Measurements from ENCODE around the gene LOXHD1. TPM values are rescaled to one million over a fixed set of nuclear protein-coding genes. Genes with fewer than 3 reads are reported as not detected.

LOXHD1 gene
- total RNA-seq, 2 experiments from 2014 or later = 0.05 TPM; not detected in 1

GRCh38 chr18:46636040-46636630 is 20.9 kb downstream of the LOXHD1 start:
- peaks cover 2% of the 10 kb centered on the region for H3K4me1 Mint-ChIP-seq (ENCODE audit: low read depth)
- H3K36me3 Mint-ChIP-seq (ENCODE audit: low read depth) = no peaks in the 10 kb centered on the region
- no peak overlapping the region for H3K4me3 Mint-ChIP-seq
- no peaks in the 10 kb centered on the region for H3K27me3 Mint-ChIP-seq (ENCODE audit: low read depth)
- CTCF ChIA-PET = no interaction called here
- DNase-seq = no peak
- intact Hi-C loops (cut with micrococcal nuclease) = no loop called here
- no peak overlapping the region for H3K27ac Mint-ChIP-seq
- H3K9me3 Mint-ChIP-seq = peaks cover 2% of the 10 kb centered on the region

DNA sequence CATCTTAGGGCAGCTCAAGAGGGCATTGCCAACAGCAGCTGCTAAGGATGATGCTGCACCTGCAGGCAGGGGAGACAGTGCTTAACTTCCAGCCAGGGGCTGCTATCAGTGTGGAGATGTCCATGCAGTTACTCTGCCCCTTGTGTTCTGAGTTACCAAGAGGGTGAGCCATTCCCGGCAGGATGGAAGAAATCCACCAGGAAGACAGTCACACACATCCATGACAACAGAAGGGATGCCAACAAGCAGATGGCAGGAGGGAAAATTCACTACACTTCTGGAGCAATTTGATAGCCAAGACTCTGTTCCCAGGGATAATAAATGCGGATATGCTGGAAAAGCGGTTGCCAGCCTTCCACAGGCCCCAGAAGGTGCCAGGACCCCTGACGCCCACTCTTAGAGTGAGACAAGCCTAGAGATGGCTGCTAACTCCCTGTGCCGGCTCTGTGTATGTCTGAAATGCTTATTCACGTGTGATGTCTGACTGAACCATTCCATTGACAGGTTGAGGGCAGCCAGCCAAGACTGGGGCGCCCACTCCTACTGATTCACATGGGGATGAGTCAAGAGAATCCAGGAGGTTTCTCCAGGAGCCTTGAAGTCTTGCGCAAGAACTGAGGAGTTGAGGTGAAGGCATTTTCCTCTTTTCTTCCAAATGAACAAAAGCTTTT is 24.5 kb downstream of the LOXHD1 start:
- intact Hi-C loops (cut with micrococcal nuclease) = no loop called here

DNA sequence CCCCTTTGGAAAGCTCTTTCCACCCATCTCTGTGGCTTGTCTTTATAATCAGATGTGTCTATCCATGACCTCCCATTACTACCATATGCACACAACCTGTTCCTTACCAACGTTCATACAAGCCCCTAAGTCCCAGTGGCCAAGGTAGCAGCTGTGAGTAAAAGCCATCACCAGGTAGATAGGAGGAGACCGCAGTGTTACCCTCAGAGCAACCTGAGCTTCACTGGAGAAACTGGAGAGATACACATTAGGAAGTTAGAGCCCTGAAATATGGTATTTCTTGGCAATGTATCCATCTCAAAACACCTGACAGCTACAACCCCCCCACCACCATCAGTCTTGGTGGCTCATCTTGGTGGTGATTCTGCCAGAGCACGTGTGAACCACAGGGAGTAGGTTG is 26.0 kb downstream of the LOXHD1 start:
- intact Hi-C loops (cut with micrococcal nuclease) = no loop called here
- no peak overlapping the region for H3K4me3 Mint-ChIP-seq
- H3K9me3 Mint-ChIP-seq = peaks cover 2% of the 10 kb centered on the region
- no peak for DNase-seq
- no peaks in the 10 kb centered on the region for H3K27me3 Mint-ChIP-seq (ENCODE audit: low read depth)
- H3K4me1 Mint-ChIP-seq (ENCODE audit: low read depth) = peaks cover under 1% of the 10 kb centered on the region
- H3K27ac Mint-ChIP-seq = no peak overlapping the region
- H3K36me3 Mint-ChIP-seq (ENCODE audit: low read depth) = no peaks in the 10 kb centered on the region
- CTCF ChIA-PET = interaction anchor here (0.6 to 1.6 kb wide), 3 partner anchors 27 to 458 kb away, joined by 3 to 5 read pairs (median 5); a partner anchor contains a TSS

More for the DNA sequence above, 24.5 kb downstream of the LOXHD1 start:
- Mint-ChIP-seq H3K36me3 (ENCODE audit: low read depth) (no peaks in the 10 kb centered on the region), H3K4me3 (no peak overlapping the region), H3K9me3 (peaks cover 2% of the 10 kb centered on the region), H3K27ac (no peak overlapping the region), H3K4me1 (ENCODE audit: low read depth) (peaks cover 2% of the 10 kb centered on the region), H3K27me3 (ENCODE audit: low read depth) (no peaks in the 10 kb centered on the region)
- DNase-seq = no peak
- CTCF ChIA-PET = interaction anchor here (1.3 kb wide), 1 partner anchor 10 kb away, joined by 6 read pairs; no protein-coding TSS in a partner anchor

DNA sequence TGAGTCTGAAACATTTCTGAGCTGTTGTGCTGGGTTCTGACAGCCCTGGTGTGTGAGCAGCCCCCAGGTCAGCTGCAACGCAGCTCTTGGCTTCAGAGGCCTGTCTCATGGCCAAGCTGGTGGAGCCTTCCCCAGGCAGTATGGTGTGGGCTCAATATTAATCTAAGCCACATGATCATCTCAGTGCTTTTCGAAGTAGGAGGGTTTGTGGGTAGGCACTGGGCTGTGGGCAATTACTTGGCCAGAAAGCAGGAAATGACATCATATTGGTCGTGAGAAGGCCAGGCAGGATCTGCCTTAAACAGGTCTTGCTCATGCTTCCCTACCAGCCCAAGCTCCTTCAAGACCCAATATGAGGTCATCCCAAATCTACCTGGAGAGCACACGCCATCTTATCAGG is 26.9 kb downstream of the LOXHD1 start:
- peaks cover 2% of the 10 kb centered on the region for H3K9me3 Mint-ChIP-seq
- intact Hi-C loops (cut with micrococcal nuclease) = no loop called here
- no peaks in the 10 kb centered on the region for H3K4me1 Mint-ChIP-seq (ENCODE audit: low read depth)
- H3K4me3 Mint-ChIP-seq = no peak overlapping the region
- H3K27ac Mint-ChIP-seq = no peak overlapping the region
- CTCF ChIA-PET = interaction anchor here (1.6 kb wide), 2 partner anchors 28 to 457 kb away, joined by 5 read pairs; a partner anchor contains a TSS
- H3K27me3 Mint-ChIP-seq (ENCODE audit: low read depth) = no peaks in the 10 kb centered on the region
- no peak for DNase-seq
- no peaks in the 10 kb centered on the region for H3K36me3 Mint-ChIP-seq (ENCODE audit: low read depth)

GRCh38 chr18:46629361-46629760 is 27.7 kb downstream of the LOXHD1 start:
- intact Hi-C loops (cut with micrococcal nuclease) = no loop called here
- CTCF ChIA-PET = no interaction called here
- Mint-ChIP-seq H3K9me3 (peaks cover 2% of the 10 kb centered on the region), H3K4me1 (ENCODE audit: low read depth) (peaks cover 4% of the 10 kb centered on the region), H3K4me3 (no peak overlapping the region), H3K27me3 (ENCODE audit: low read depth) (no peaks in the 10 kb centered on the region), H3K36me3 (ENCODE audit: low read depth) (no peaks in the 10 kb centered on the region), H3K27ac (no peak overlapping the region)
- DNase-seq = no peak

DNA sequence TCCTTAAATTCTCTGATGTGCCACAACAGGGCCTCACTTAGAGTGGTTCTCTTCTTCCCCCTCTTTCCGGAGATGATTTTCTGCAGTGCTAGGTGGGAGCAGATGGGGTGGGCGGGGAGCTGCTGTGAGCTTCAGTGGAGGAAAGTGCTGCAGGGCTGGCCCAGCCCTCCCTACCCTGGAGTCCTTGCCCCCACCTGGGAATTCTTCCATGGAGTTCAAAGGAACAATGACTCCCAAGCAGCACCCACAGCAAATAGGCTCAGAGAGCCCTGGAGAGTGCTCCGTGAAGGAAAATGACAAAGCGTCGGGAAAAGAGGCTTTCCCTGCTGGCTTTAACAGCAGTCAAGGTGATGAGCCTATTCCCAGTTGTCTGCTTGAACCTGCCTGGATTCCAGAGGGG is 28.8 kb downstream of the LOXHD1 start:
- Mint-ChIP-seq H3K4me3 (no peak overlapping the region), H3K36me3 (ENCODE audit: low read depth) (no peaks in the 10 kb centered on the region), H3K27me3 (ENCODE audit: low read depth) (no peaks in the 10 kb centered on the region), H3K4me1 (ENCODE audit: low read depth) (peaks cover 13% of the 10 kb centered on the region), H3K27ac (no peak overlapping the region), H3K9me3 (peaks cover 2% of the 10 kb centered on the region)
- CTCF ChIA-PET = interaction anchor here (0.6 to 0.9 kb wide), 2 partner anchors 9 to 219 kb away, joined by 3 to 4 read pairs; no protein-coding TSS in a partner anchor
- DNase-seq = no peak
- intact Hi-C loops (cut with micrococcal nuclease) = no loop called here

DNA sequence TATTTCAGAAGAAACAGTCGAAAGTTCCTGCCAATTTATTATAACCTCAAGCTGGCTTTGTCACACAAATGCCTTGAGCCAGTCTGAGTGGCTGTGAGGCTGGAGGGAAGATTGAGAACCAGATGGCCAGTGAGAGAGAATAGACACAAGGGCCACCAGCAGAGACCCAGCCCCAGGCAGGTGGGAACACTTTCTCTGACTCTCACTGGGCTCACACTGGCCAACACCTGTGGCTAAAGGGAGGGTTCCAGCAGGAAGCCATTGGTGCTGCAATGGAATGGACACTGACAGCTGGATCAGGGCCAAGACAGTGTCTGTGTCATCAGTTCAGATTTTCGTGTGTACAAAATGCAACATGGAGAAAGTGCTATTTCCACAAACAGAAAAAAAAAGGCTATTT is 29.9 kb downstream of the LOXHD1 start:
- CTCF ChIA-PET = no interaction called here
- no peaks in the 10 kb centered on the region for H3K36me3 Mint-ChIP-seq (ENCODE audit: low read depth)
- peaks cover 17% of the 10 kb centered on the region for H3K4me1 Mint-ChIP-seq (ENCODE audit: low read depth)
- peaks cover 2% of the 10 kb centered on the region for H3K9me3 Mint-ChIP-seq
- no peak overlapping the region for H3K4me3 Mint-ChIP-seq
- no peak overlapping the region for H3K27ac Mint-ChIP-seq
- H3K27me3 Mint-ChIP-seq (ENCODE audit: low read depth) = no peaks in the 10 kb centered on the region
- intact Hi-C loops (cut with micrococcal nuclease) = no loop called here
- DNase-seq = no peak

DNA sequence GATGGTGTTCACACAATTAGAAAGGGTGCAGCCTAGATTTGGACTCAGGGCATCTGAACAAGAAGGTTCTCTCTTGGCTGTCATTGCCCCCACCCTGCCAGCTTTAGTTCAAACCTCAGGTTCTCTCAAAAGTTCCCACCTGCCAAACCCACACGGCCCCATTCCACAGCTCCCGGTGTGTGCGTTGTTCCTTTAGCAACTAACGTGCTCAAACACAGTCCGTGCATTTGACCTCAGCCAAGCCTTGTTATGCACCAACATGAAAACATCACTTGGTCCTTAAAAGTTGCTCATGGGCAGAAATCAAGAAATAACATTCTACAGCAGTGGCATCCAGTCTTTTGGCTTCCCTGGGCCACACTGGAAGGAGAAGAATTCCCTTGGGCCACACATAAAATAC is 32.0 kb downstream of the LOXHD1 start:
- Mint-ChIP-seq H3K27ac (no peak overlapping the region), H3K4me1 (ENCODE audit: low read depth) (peaks cover 27% of the 10 kb centered on the region), H3K27me3 (ENCODE audit: low read depth) (no peaks in the 10 kb centered on the region), H3K9me3 (no peaks in the 10 kb centered on the region), H3K4me3 (no peak overlapping the region), H3K36me3 (ENCODE audit: low read depth) (no peaks in the 10 kb centered on the region)
- CTCF ChIA-PET = interaction anchor here (4.1 kb wide), 1 partner anchor 33 kb away, joined by 25 read pairs; the partner anchor contains the start of gene LOXHD1
- DNase-seq = no peak
- intact Hi-C loops (cut with micrococcal nuclease) = no loop called here

DNA sequence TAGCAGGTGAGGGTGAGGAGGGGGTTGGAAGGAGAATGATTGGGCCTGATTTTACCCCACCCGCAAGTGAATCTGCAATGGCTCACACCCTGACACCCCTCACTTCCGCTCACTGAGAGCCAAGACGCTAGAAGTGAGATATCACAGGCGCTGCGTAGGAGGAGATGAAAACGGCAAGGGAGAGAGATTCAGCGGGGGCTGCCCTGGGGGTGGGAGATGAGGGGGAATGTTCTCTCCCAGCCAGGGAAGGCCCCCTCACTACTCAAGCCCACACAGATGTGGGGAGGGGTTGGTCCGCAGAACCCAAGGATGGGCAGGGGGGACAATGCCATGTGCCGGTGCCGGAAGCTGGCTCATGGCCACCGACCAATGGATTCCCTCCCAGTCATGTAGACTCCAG is 32.9 kb downstream of the LOXHD1 start:
- peak overlapping the region; percentile 71 for H3K27ac Mint-ChIP-seq
- intact Hi-C loops (cut with micrococcal nuclease) = loop anchor here (5.0 kb wide), 1 partner anchor 293 kb away; the partner anchor contains the start of genes KATNAL2 and PIAS2
- no peaks in the 10 kb centered on the region for H3K9me3 Mint-ChIP-seq

DNA sequence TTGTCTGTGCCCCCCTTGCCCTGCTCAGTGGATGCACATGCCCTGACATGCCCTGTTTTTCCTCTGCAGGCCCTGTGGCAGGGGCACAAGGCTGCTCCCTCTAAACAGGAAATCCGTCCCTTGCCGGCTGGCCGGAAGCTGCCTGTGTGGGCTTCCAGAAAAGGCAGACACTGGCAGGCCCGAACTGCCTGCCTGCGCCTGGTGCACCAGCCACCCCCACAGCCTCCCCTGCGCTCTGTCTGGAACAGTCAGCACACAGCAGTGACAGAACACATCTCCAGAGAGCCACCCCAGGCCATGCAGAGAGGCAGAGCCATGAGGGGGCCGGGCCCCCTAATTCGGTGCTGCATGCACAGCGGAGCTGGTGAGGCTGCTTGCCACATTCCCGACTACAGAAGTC is 33.5 kb downstream of the LOXHD1 start:
- Mint-ChIP-seq H3K27me3 (ENCODE audit: low read depth) (no peaks in the 10 kb centered on the region), H3K4me3 (no peak overlapping the region), H3K36me3 (ENCODE audit: low read depth) (no peaks in the 10 kb centered on the region), H3K4me1 (ENCODE audit: low read depth) (peaks cover 27% of the 10 kb centered on the region), H3K9me3 (no peaks in the 10 kb centered on the region), H3K27ac (peak overlapping the region; percentile 71)
- peak; percentile 71 for DNase-seq
- intact Hi-C loops (cut with micrococcal nuclease) = loop anchor here (1.0 to 5.0 kb wide), 4 partner anchors 294 to 475 kb away; partner anchors contain the start of genes KATNAL2 and PIAS2
- CTCF ChIA-PET = interaction anchor here (0.8 to 4.1 kb wide), 11 partner anchors 8 to 474 kb away, joined by 3 to 25 read pairs (median 4); partner anchors contain the start of gene LOXHD1

More for the DNA sequence above, 32.9 kb downstream of the LOXHD1 start:
- Mint-ChIP-seq H3K36me3 (ENCODE audit: low read depth) (no peaks in the 10 kb centered on the region), H3K4me3 (no peak overlapping the region), H3K4me1 (ENCODE audit: low read depth) (peaks cover 27% of the 10 kb centered on the region), H3K27me3 (ENCODE audit: low read depth) (no peaks in the 10 kb centered on the region)
- peak; percentile 51 for DNase-seq
- CTCF ChIA-PET = interaction anchor here (1.1 to 4.1 kb wide), 3 partner anchors 34 to 475 kb away, joined by 3 to 25 read pairs (median 6); partner anchors contain the start of gene LOXHD1

DNA sequence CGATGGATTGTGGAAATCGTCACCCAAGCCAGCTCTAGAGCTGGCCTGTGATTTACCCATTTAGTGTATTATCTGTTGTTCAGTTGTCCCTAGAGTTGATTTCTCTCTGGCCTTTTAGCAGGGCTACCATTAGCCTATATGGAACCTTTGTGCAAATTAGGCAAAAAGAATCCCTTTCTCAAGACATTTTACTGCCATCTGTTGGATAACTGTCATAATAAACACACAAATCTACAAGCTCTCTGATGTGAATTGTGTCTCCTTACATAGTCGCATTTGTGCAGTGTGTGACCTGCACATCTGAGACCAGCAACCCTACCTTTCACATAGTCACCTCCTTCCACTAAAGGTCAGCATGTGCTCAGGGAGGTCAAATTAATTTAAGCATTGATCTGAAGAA is 34.0 kb downstream of the LOXHD1 start:
- DNase-seq = no peak
- H3K27ac Mint-ChIP-seq = peak overlapping the region; percentile 71
- H3K27me3 Mint-ChIP-seq (ENCODE audit: low read depth) = no peaks in the 10 kb centered on the region
- no peaks in the 10 kb centered on the region for H3K9me3 Mint-ChIP-seq
- no peak overlapping the region for H3K4me3 Mint-ChIP-seq
- CTCF ChIA-PET = interaction anchor here (0.7 to 4.1 kb wide), 13 partner anchors 9 to 474 kb away, joined by 3 to 25 read pairs (median 4); partner anchors contain the start of gene LOXHD1
- H3K4me1 Mint-ChIP-seq (ENCODE audit: low read depth) = peaks cover 27% of the 10 kb centered on the region
- no peaks in the 10 kb centered on the region for H3K36me3 Mint-ChIP-seq (ENCODE audit: low read depth)
- intact Hi-C loops (cut with micrococcal nuclease) = loop anchor here (1.0 to 5.0 kb wide), 4 partner anchors 294 to 475 kb away; partner anchors contain the start of genes KATNAL2 and PIAS2

DNA sequence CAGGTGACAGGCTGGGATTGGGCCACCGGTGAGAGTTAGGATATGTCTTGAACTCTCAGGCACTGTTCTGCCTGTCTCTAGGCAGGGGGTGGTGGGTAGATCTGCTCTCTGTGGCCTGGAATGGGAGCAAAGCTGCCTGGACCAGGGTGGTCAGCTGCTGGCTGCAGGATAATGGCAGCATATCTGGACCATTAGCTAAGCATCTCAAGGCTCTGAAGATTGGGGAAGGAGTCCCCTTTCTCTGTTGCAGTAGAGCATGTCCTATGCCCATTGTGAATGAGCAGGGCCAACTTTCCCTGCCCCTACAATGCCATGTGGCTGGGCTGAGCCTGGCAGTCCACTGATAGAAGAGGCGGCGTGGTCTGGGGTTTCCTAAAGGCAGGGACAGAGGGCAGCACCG is 34.6 kb downstream of the LOXHD1 start:
- no peaks in the 10 kb centered on the region for H3K9me3 Mint-ChIP-seq
- no peak overlapping the region for H3K27ac Mint-ChIP-seq
- intact Hi-C loops (cut with micrococcal nuclease) = loop anchor here (5.0 kb wide), 1 partner anchor 295 kb away; the partner anchor contains the start of genes KATNAL2 and PIAS2
- H3K4me3 Mint-ChIP-seq = no peak overlapping the region
- peaks cover 27% of the 10 kb centered on the region for H3K4me1 Mint-ChIP-seq (ENCODE audit: low read depth)
- CTCF ChIA-PET = interaction anchor here (0.6 to 4.1 kb wide), 11 partner anchors 9 to 473 kb away, joined by 3 to 25 read pairs (median 4); partner anchors contain the start of gene LOXHD1
- H3K36me3 Mint-ChIP-seq (ENCODE audit: low read depth) = no peaks in the 10 kb centered on the region
- DNase-seq = no peak
- H3K27me3 Mint-ChIP-seq (ENCODE audit: low read depth) = no peaks in the 10 kb centered on the region

Measured in activated naive CD4-positive, alpha-beta T cell treated with anti-CD3 and anti-CD28 coated beads for 36 hours (primary cell).